CD14-positive monocyte (primary cell): ENCODE data around the gene CCDC68. TPM values are rescaled to one million over a fixed set of nuclear protein-coding genes. Genes with fewer than 3 reads are reported as not detected.

Source experiments
- DNase-seq, 3 donors: peaks; one replicate each; pipeline ENCODE4 v3.0.0-alpha.2; 2011 to 2022
- H2AFZ ChIP-seq: 2 replicates; pipeline ENCODE4 v1.6.0; 2012; ENCODE audit warnings: mild to moderate bottlenecking, low read depth, low read length, inconsistent platforms; ENCODE audit not compliant: insufficient read depth, poor library complexity, severe bottlenecking
- H3K27ac ChIP-seq, 2 donors: 1 replicate in 1 of 2; 2 replicates in 1 of 2; pipeline ENCODE4 v1.5.1; 2012 to 2013; ENCODE audit warnings: low read length in 2 of 2, control low read depth in 1 of 2, inconsistent platforms in 1 of 2, low read depth in 1 of 2, mild to moderate bottlenecking in 1 of 2
- H3K27me3 ChIP-seq, 2 donors: one replicate each; pipeline versions ENCODE4 v1.6.0 to v1.6.1; 2011 to 2013; ENCODE audit warnings: low read length in 2 of 2; ENCODE audit not compliant: control insufficient read depth in 2 of 2, insufficient read depth in 2 of 2
- H3K36me3 ChIP-seq, 2 donors: replicated peaks in 1 of 2; 1 replicate in 1 of 2; 2 replicates in 1 of 2; pipeline versions ENCODE4 v1.5.1 to v1.6.1; 2012 to 2013; ENCODE audit warnings: low read length in 2 of 2, control low read depth in 1 of 2, inconsistent platforms in 1 of 2, mild to moderate bottlenecking in 1 of 2; ENCODE audit not compliant: insufficient read depth in 2 of 2, control insufficient read depth in 1 of 2
- H3K4me1 ChIP-seq, 2 donors: 1 replicate in 1 of 2; 2 replicates in 1 of 2; pipeline versions ENCODE4 v1.5.1 to v1.6.1; 2012 to 2013; ENCODE audit warnings: low read length in 2 of 2, control low read depth in 1 of 2, inconsistent platforms in 1 of 2, mild to moderate bottlenecking in 1 of 2, moderate library complexity in 1 of 2; ENCODE audit not compliant: insufficient read depth in 2 of 2, control insufficient read depth in 1 of 2
- H3K4me2 ChIP-seq: replicated peaks from 2 replicates; pipeline ENCODE3; 2012; ENCODE audit warnings: low read length, moderate library complexity, mild to moderate bottlenecking; ENCODE audit not compliant: poor library complexity, severe bottlenecking; ENCODE audit errors: extremely low read depth
- H3K4me3 ChIP-seq, 3 experiments: fragments of 200-600 bp in 1 of 3; sonication (generic) in 1 of 3; replicated peaks in 1 of 3; 1 replicate in 2 of 3; 2 replicates in 1 of 3; pipeline ENCODE4 v1.5.1; 2011 to 2013; ENCODE audit warnings: low read length in 3 of 3, mild to moderate bottlenecking in 3 of 3, control low read depth in 2 of 3, low read depth in 2 of 3, inconsistent platforms in 1 of 3, moderate library complexity in 1 of 3
- H3K79me2 ChIP-seq: 2 replicates; pipeline ENCODE4 v1.6.0; 2012; ENCODE audit warnings: mild to moderate bottlenecking, control low read depth, inconsistent platforms, low read length, moderate library complexity; ENCODE audit not compliant: insufficient read depth
- H3K9ac ChIP-seq: 2 replicates; pipeline ENCODE4 v1.6.0; 2017; ENCODE audit warnings: low read length, mild to moderate bottlenecking; ENCODE audit not compliant: insufficient read depth, poor library complexity, severe bottlenecking
- H3K9me3 ChIP-seq, 2 donors: replicated peaks in 1 of 2; 1 replicate in 1 of 2; 2 replicates in 1 of 2; pipeline versions ENCODE4 v1.5.1 to v1.6.1; 2012 to 2013; ENCODE audit warnings: low read length in 2 of 2, control low read depth in 1 of 2; ENCODE audit not compliant: control insufficient read depth in 1 of 2, insufficient read depth in 1 of 2
- H4K20me1 ChIP-seq: 2 replicates; pipeline ENCODE4 v1.6.0; 2012; ENCODE audit warnings: mild to moderate bottlenecking, low read length, control low read depth, moderate library complexity; ENCODE audit not compliant: insufficient read depth
- H3K27ac Mint-ChIP-seq, 7 donors: one replicate each; pipeline ENCODE4 v1.8.0; 2020; ENCODE audit warnings: mild to moderate bottlenecking in 7 of 7, mixed read lengths in 7 of 7, moderate library complexity in 6 of 7, inconsistent platforms in 2 of 7
- H3K27me3 Mint-ChIP-seq, 3 donors: one replicate each; pipeline ENCODE4 v1.8.0; 2021 to 2022; ENCODE audit warnings: low read depth in 3 of 3, mild to moderate bottlenecking in 3 of 3, mixed read lengths in 3 of 3, moderate library complexity in 3 of 3, inconsistent platforms in 1 of 3
- H3K36me3 Mint-ChIP-seq, 2 donors: one replicate each; pipeline ENCODE4 v1.8.0; 2020; ENCODE audit warnings: mixed read lengths in 2 of 2, inconsistent platforms in 1 of 2, mild to moderate bottlenecking in 1 of 2
- H3K4me1 Mint-ChIP-seq: one replicate; pipeline ENCODE4 v1.8.0; 2020; ENCODE audit warnings: mild to moderate bottlenecking, mixed read lengths
- H3K4me3 Mint-ChIP-seq, 2 donors: one replicate each; pipeline ENCODE4 v1.8.0; 2020; ENCODE audit warnings: mild to moderate bottlenecking in 2 of 2, mixed read lengths in 2 of 2, moderate library complexity in 1 of 2
- H3K9me3 Mint-ChIP-seq, 7 donors: one replicate each; pipeline ENCODE4 v1.8.0; 2020 to 2022; ENCODE audit warnings: mixed read lengths in 7 of 7, mild to moderate bottlenecking in 6 of 7, moderate library complexity in 6 of 7, inconsistent platforms in 2 of 7
- CTCF ChIP-seq: fragments of 200-600 bp; IDR thresholded peaks from one replicate; pipeline ENCODE4 v1.8.0; 2022; ENCODE audit warnings: antibody characterized with exemption, mild to moderate bottlenecking
- WGBS: methylation state at CpG from one replicate; pipeline ENCODE4 v1.1.5; 2013; ENCODE audit warnings: missing lambda C conversion rate; ENCODE audit not compliant: insufficient coverage; 5-methylcytosine and 5-hydroxymethylcytosine counted together
- intact Hi-C, 2 donors: fragments of 100-400 bp; cut with micrococcal nuclease; formaldehyde crosslinking; loops; one replicate each; pipeline versions ENCODE4 v1.15.0 to v1.15.1; 2023
- polyA plus RNA-seq, 3 donors: library from polyadenylated mRNA; depleted of rRNA in 1 of 3; unstranded in 2 of 3; stranded (reverse) in 1 of 3; fragments of 300-500 nt in 2 of 3; fragments of >200 nt in 1 of 3; fragmentation: Illumina TruSeq in 2 of 3; gene quantifications; 1 replicate in 2 of 3; 2 replicates in 1 of 3; pipeline ENCODE4 v1.2.3, GENCODE V29; 2012 to 2021

The CCDC68 gene
- polyA plus RNA-seq, 3 donors, result 0.09 to 0.15 TPM; not detected in 1

DNA sequence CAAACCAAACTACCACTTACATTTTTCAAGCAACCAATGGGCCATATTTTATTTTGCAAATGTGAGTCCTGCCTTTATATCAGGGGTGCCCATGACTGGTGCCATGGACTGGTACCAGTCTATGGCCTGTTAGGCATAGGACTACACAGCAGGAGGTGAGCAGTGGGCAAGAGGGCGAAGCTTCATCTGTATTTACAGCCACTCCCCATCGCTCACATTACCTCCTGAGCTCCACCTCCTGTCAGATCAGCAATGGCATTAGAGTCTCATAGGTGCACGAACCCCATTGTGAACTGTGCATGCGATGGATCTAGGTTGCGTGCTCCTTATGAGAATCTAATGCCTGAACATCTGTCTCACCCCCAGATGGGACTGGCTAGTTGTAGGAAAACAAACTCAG is 53.6 kb downstream of the CCDC68 start:
- Mint-ChIP-seq H3K27me3 (peaks cover 0 to 1% (median 0%) of the 10 kb centered on the region in 3 donors), H3K27ac (no peak overlapping the region), H3K9me3 (peaks cover 0 to 14% (median 2%) of the 10 kb centered on the region in 7 donors), H3K4me1 (no peaks in the 10 kb centered on the region), H3K36me3 (no peaks in the 10 kb centered on the region), H3K4me3 (no peak overlapping the region)
- no peak for TF ChIP-seq CTCF
- Histone ChIP-seq H4K20me1 (no peaks in the 10 kb centered on the region), H2AFZ (no peak overlapping the region), H3K27me3 (no peaks in the 10 kb centered on the region), H3K4me2 (no peak overlapping the region), H3K36me3 (no peaks in the 10 kb centered on the region), H3K4me3 (no peak overlapping the region), H3K79me2 (no peaks in the 10 kb centered on the region), H3K4me1 (no peaks in the 10 kb centered on the region), H3K9ac (no peak overlapping the region), H3K9me3 (peaks cover 0 to 12% of the 10 kb centered on the region in 2 donors), H3K27ac (no peak overlapping the region)
- DNase-seq, result no peak
- intact Hi-C loops, result no loop called here
- no CpG with 5 or more reads among the region's 5 CpGs for WGBS

DNA sequence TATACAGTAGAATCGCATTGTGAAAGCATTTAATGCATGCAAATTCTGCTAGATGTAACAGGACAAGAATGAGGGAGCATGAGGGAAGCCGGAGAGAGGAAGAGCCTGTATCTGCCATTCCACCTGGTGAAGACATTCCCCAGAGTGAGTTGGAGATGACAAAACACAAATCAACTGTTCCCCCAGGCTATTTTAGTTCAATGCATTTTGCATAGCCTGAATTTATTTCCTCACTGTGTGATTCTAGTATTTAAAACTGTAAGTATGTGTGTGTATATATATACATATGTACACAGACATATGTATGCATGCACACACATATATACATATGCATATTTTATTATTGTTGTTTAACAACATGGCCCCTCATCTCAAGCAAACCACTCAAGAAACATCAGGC is 54.7 kb downstream of the CCDC68 start:
- no CpG with 5 or more reads among the region's 2 CpGs for WGBS
- intact Hi-C loops, result no loop called here
- Mint-ChIP-seq H3K4me3 (no peak overlapping the region), H3K27ac (no peak overlapping the region), H3K27me3 (peaks cover 0 to 1% (median 0%) of the 10 kb centered on the region in 3 donors), H3K9me3 (peaks cover 0 to 4% (median 2%) of the 10 kb centered on the region in 7 donors), H3K4me1 (peaks cover under 1% of the 10 kb centered on the region), H3K36me3 (no peaks in the 10 kb centered on the region)
- H3K4me2 ChIP-seq, result no peak overlapping the region
- TF ChIP-seq CTCF, result no peak
- H3K79me2 ChIP-seq, result no peaks in the 10 kb centered on the region
- H3K27ac ChIP-seq, result no peak overlapping the region
- no peak overlapping the region for H2AFZ ChIP-seq
- no peak overlapping the region for H3K4me3 ChIP-seq
- peaks cover 0 to 4% of the 10 kb centered on the region in 2 donors for H3K9me3 ChIP-seq
- H3K36me3 ChIP-seq, result no peaks in the 10 kb centered on the region
- DNase-seq, result no peak
- no peak overlapping the region for H3K9ac ChIP-seq
- H3K27me3 ChIP-seq, result no peaks in the 10 kb centered on the region
- H3K4me1 ChIP-seq, result no peaks in the 10 kb centered on the region
- H4K20me1 ChIP-seq, result no peaks in the 10 kb centered on the region
